ENCODE measurements around the gene NLRP6.

DNA sequence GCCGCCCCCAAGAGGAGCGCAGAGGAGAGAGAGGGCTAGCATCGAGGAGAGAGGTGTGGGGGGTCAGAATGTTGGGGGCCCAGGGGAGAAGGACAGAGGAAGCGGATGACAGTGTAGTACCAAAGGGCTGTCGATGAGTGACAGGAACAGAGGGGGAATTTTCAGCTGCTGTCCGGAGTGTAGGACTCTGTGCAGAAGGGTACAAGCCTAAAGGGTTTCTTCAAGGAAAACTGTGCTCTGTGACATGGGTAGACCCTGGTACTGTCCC lies 5.3 kb upstream of the NLRP6 start:
- TF ChIP-seq EZH2 (IDR thresholded peaks at IDR 0.05; ENCODE audit: borderline replicate concordance) (no peak), CTCF (IDR thresholded peaks at IDR 0.05; ENCODE audit: poor library complexity) (no peak), EZH2phosphoT487 (IDR thresholded peaks at IDR 0.05; ENCODE audit: low read depth, severe bottlenecking, unreplicated experiment) (no peak)

Data from hepatocyte (in vitro differentiated cells).